Keratinocyte (primary cell): Measurements from ENCODE around the gene SPEF1.

Experiments
- EZH2 ChIP-seq: IDR thresholded peaks from one replicate; pipeline ENCODE4 v1.6.1; 2012; ENCODE audit warnings: inconsistent platforms, mild to moderate bottlenecking, low read length, moderate library complexity
- TF ChIP-seq, protein P1 (sequence below), 3 experiments: IDR thresholded peaks in 1 of 3; conservative IDR thresholded peaks in 1 of 3; optimal IDR thresholded peaks in 1 of 3; 2 replicates in 2 of 3; 3 replicates in 1 of 3; pipeline versions ENCODE3 to v1.5.1; 2011; ENCODE audit warnings: low read length in 3 of 3, mild to moderate bottlenecking in 3 of 3, moderate library complexity in 2 of 3, control low read depth in 1 of 3, inconsistent platforms in 1 of 3; ENCODE audit not compliant: insufficient read depth in 2 of 3; ENCODE audit errors: extremely low read depth in 1 of 3

DNA sequence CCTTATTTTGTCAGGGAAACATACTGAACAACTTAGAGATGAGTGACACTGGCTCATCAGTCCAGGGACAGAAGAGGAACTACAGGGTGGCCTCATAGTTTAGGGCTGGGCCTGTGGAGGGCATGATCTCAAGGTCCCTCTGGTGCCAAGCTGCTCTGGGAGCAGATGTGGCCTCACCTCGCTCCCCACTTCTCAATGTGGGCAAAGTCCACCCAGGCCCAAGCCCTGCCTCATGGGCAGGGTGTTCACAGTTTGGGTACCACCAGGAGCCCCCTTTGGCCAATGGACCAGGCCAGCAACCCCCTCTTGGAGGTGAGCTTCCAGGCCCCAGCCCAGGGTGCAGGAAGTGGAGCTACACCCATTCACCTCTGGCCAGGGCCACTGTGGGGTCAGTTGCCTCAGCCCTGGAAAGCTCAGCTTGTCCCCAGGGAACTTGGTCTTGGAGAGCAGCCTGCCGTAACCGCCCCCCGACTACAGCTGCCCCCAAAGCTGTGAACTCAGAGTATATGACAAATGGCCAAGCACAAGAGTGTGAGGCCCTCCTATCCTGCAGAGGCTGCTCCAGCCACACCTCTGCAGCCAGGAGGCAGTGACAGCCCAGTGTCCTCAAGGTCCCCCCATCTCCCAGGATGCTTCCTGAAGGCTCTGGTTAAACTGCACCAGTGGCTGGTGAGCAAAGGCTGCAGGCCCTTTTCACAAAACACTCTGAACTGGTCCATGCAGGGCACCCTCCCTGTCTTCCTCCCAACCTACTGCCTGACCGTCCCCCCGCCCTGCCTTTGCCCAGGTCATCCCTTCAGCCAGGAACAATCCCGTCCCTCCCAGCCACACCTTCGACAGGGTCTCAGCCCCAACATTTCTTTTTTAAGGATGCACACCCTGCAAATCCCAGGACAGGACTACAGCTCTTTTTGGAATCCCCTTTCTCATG is 17.3 kb downstream of the SPEF1 start:
- TF ChIP-seq, protein P1, sequence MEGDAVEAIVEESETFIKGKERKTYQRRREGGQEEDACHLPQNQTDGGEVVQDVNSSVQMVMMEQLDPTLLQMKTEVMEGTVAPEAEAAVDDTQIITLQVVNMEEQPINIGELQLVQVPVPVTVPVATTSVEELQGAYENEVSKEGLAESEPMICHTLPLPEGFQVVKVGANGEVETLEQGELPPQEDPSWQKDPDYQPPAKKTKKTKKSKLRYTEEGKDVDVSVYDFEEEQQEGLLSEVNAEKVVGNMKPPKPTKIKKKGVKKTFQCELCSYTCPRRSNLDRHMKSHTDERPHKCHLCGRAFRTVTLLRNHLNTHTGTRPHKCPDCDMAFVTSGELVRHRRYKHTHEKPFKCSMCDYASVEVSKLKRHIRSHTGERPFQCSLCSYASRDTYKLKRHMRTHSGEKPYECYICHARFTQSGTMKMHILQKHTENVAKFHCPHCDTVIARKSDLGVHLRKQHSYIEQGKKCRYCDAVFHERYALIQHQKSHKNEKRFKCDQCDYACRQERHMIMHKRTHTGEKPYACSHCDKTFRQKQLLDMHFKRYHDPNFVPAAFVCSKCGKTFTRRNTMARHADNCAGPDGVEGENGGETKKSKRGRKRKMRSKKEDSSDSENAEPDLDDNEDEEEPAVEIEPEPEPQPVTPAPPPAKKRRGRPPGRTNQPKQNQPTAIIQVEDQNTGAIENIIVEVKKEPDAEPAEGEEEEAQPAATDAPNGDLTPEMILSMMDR (optimal IDR thresholded peaks at IDR 0.05 in 1 of 3, IDR thresholded peaks at IDR 0.05 in 1 of 3, conservative IDR thresholded peaks at IDR 0.05 in 1 of 3; ENCODE audit: extremely low read depth in 1 of 3, insufficient read depth in 2 of 3, low read length in 3 of 3), result no peak
- TF ChIP-seq EZH2, result no peak
